ENCODE data around the gene NTSR1. TPM values are rescaled to one million over a fixed set of nuclear protein-coding genes. Genes with fewer than 3 reads are reported as not detected.

The NTSR1 gene
- total RNA-seq, 1 experiment from 2014 or later: 7.8 TPM

- 0 out of 2 replicates have a peak, but pooled peaks cover 8% of the 10 kb centered on the region for H4K20me1 ChIP-seq (ENCODE audit: low read length)
- ChIA-PET POLR2A (ENCODE audit: unreplicated experiment) (no interaction called here), CTCF (no interaction called here)
- no peaks in the 10 kb centered on the region for H3K27me3 ChIP-seq (ENCODE audit: low read length)
- intact Hi-C loops (cut with micrococcal nuclease): no loop called here
- no peaks in the 10 kb centered on the region for H3K9me3 ChIP-seq (ENCODE audit: low read length)
- H3K4me3 ChIP-seq (ENCODE audit: low read length): no peak overlapping the region
- no peak overlapping the region for H3K27ac ChIP-seq (ENCODE audit: low read length)
- no peak overlapping the region for H3K4me2 ChIP-seq (ENCODE audit: low read length)
- BruUV-seq (replicated peaks): no TSS peak
- H3K4me1 ChIP-seq (ENCODE audit: insufficient read depth, low read length): peaks cover 16% of the 10 kb centered on the region
- no peaks in the 10 kb centered on the region for H3K9me2 ChIP-seq (replicated peaks; ENCODE audit: low read length)
- peaks cover 25% of the 10 kb centered on the region for H3K79me2 ChIP-seq (ENCODE audit: low read length)
- DNase-seq: no peak
- peaks cover 26% of the 10 kb centered on the region; the same call in 1 of the 2 replicates for H3K36me3 ChIP-seq (ENCODE audit: low read depth, low read length)
- no peaks in the 10 kb centered on the region for H3F3A ChIP-seq (ENCODE audit: low read length, unreplicated experiment)
- no peak overlapping the region for H2AFZ ChIP-seq (ENCODE audit: low read length)
- no peak overlapping the region for H3K9ac ChIP-seq (ENCODE audit: low read length)
- no peak for TF ChIP-seq EZH2 (IDR thresholded peaks at IDR 0.05; ENCODE audit: low read length, unreplicated experiment)
- no peak for TF ChIP-seq CTCF (conservative IDR thresholded peaks at IDR 0.05; ENCODE audit: low read depth, low read length)
- TF ChIP-seq EZH2phosphoT487 (IDR thresholded peaks at IDR 0.05; ENCODE audit: borderline replicate concordance, low read length): no peak
- ATAC-seq: no peak
Measured at GRCh38 chr20:62800314-62801259, 92.0 kb downstream of the NTSR1 start.

- no peak for ATAC-seq
- POLR2A ChIA-PET (ENCODE audit: unreplicated experiment): no interaction called here
- H4K20me1 ChIP-seq (ENCODE audit: low read length): peaks cover 15% of the 10 kb centered on the region; the same call in 1 of the 2 replicates
- DNase-seq: no peak
- intact Hi-C loops (cut with micrococcal nuclease): no loop called here
- H3K36me3 ChIP-seq (ENCODE audit: low read depth, low read length): peaks cover 26% of the 10 kb centered on the region; the same call in 1 of the 2 replicates
- no peak overlapping the region for H2AFZ ChIP-seq (ENCODE audit: low read length)
- H3K4me3 ChIP-seq (ENCODE audit: low read length): no peak overlapping the region
- no peaks in the 10 kb centered on the region for H3F3A ChIP-seq (ENCODE audit: low read length, unreplicated experiment)
- H3K27ac ChIP-seq (ENCODE audit: low read length): no peak overlapping the region
- H3K4me2 ChIP-seq (ENCODE audit: low read length): no peak overlapping the region
- no peak for TF ChIP-seq CTCF (conservative IDR thresholded peaks at IDR 0.05; ENCODE audit: low read depth, low read length)
- no peak for TF ChIP-seq EZH2phosphoT487 (IDR thresholded peaks at IDR 0.05; ENCODE audit: borderline replicate concordance, low read length)
- TF ChIP-seq EZH2 (IDR thresholded peaks at IDR 0.05; ENCODE audit: low read length, unreplicated experiment): no peak
- H3K9ac ChIP-seq (ENCODE audit: low read length): no peak overlapping the region
- H3K79me2 ChIP-seq (ENCODE audit: low read length): peaks cover 33% of the 10 kb centered on the region
- H3K9me3 ChIP-seq (ENCODE audit: low read length): no peaks in the 10 kb centered on the region
- no peaks in the 10 kb centered on the region for H3K27me3 ChIP-seq (ENCODE audit: low read length)
- H3K9me2 ChIP-seq (replicated peaks; ENCODE audit: low read length): no peaks in the 10 kb centered on the region
- H3K4me1 ChIP-seq (ENCODE audit: insufficient read depth, low read length): peaks cover 23% of the 10 kb centered on the region
- CTCF ChIA-PET: no interaction called here
- BruUV-seq (replicated peaks): no TSS peak
Measured at GRCh38 chr20:62801284-62802010, 92.8 kb downstream of the NTSR1 start.
